Uterus (tissue), 2 donors: ENCODE measurements around the gene CATSPER1.

Experiments used
- CTCF ChIP-seq, 4 experiments: fragments of 200-600 bp in 2 of 4; fragments of 450-650 bp in 2 of 4; sonication (generic) in 2 of 4; IDR thresholded peaks; one replicate each; pipeline ENCODE4 v1.5.1; 2016 to 2019; ENCODE audit warnings: antibody characterized with exemption in 4 of 4, mild to moderate bottlenecking in 2 of 4, moderate library complexity in 1 of 4
- POLR2A ChIP-seq, 2 donors: fragments of 450-650 bp; IDR thresholded peaks; one replicate each; pipeline ENCODE4 v1.6.1; 2016; ENCODE audit warnings: antibody characterized with exemption in 2 of 2, mild to moderate bottlenecking in 1 of 2, moderate library complexity in 1 of 2

- no peak for TF ChIP-seq POLR2A (IDR thresholded peaks at IDR 0.05)
- TF ChIP-seq CTCF (IDR thresholded peaks at IDR 0.05), result no peak
Measured at GRCh38 chr11:66048547-66049323, 22.5 kb upstream of the CATSPER1 start, which contains the start of gene GAL3ST3.
